ENCODE results near the gene PCDHGB1. TPM values are rescaled to one million over a fixed set of nuclear protein-coding genes. Genes with fewer than 3 reads are reported as not detected.
A peak's percentile ranks its signal among the peaks of the same experiment; 100 is the strongest.
"Not testable (repeated sequence)": the region's sequence is repeated elsewhere in the genome, so short reads cannot be mapped to it uniquely, and the experiment has no call there.

PCDHGB1 gene
- total RNA-seq, 2 donors from 2014 or later: not detected

- ATAC-seq; H3K27ac Mint-ChIP-seq; DNase-seq (ENCODE audit: low spot score in 2 of 2): not testable (repeated sequence)
- Mint-ChIP-seq H3K36me3 (peaks cover 54 to 79% of the 10 kb centered on the region in 2 donors), H3K9me3 (peaks cover 41 to 45% of the 10 kb centered on the region in 2 donors)
Measured at GRCh38 chr5:141340781-141341354, 9.0 kb upstream of the PCDHGB1 start.

GRCh38 chr5:141342773-141343172, 7.1 kb upstream of the PCDHGB1 start:
- no peak for DNase-seq (ENCODE audit: low spot score in 2 of 2)
- H3K9me3 Mint-ChIP-seq: peaks cover 42 to 46% of the 10 kb centered on the region in 2 donors
- no peak for ATAC-seq
- no peak overlapping the region for H3K27ac Mint-ChIP-seq
- H3K36me3 Mint-ChIP-seq: peaks cover 63 to 78% of the 10 kb centered on the region in 2 donors

DNA sequence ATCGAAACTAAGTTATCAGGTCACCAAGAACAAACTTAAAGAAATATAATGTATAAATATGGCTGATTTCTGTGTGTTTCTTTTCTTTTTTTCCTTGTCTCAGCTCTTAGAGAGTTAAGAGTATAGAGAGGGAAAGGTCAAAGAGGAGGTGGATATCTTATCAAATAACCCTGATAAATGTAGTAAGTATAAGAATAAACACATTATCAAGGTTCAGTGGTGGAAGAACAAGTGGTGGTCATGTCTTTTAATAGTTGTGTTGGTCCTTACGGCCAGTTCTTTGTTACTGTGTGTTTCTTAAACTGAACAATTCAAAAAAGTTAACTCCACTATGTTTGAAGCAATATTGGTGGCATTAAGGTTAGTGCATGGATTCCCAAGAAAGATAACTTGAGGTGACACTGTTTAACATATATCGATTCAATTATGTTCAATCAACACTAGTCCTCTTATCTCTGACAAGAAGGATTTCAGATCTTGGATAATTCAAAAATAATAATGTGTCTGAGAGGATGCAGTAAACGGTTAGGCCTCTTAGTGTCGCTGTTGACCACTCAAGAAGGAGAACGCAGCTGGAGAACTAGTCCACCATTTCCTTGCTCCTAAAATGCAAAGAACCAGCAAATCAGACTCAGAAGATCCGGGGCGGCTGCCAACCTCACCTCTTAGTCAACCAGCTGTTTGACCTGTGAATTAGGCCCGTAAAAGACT, 6.5 kb upstream of the PCDHGB1 start, which contains the start of gene PCDHGA3:
Gene PCDHGA3 (plus strand): TSS at position 588 of the 711 bp plus-strand sequence. CDS start 205 bp downstream, outside the sequence.
- ATAC-seq (no peak), DNase-seq (ENCODE audit: low spot score in 2 of 2) (peak in 1 of 2 donors; percentile 31)
- Mint-ChIP-seq H3K27ac (no peak within 1 kb of the TSS), H3K36me3 (peaks cover 58 to 72% of the 10 kb centered on the region in 2 donors), H3K9me3 (peaks cover 37 to 39% of the 10 kb centered on the region in 2 donors)

DNA sequence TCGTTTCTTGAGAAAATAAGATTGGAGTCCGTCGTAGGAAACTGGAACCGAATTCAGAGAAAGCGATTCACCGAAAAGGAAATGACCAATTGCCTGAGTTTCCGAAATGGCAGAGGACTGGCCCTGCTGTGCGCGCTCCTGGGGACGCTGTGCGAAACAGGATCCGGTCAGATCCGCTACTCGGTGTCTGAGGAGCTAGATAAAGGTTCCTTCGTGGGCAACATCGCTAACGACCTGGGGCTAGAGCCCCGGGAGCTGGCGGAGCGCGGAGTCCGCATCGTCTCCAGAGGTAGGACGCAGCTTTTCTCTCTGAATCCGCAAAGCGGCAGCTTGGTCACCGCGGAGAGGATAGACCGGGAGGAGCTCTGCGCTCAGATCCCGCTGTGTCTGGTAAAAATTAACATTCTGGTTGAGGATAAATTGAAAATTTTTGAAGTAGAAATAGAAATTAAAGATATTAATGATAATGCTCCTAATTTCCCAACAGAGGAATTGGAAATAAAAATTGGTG, 5.9 kb upstream of the PCDHGB1 start:
- ATAC-seq (no peak), DNase-seq (ENCODE audit: low spot score in 2 of 2) (no peak)
- H3K36me3 Mint-ChIP-seq: peaks cover 52 to 69% of the 10 kb centered on the region in 2 donors
- peaks cover 34 to 37% of the 10 kb centered on the region in 2 donors for H3K9me3 Mint-ChIP-seq
- no peak overlapping the region for H3K27ac Mint-ChIP-seq

- Mint-ChIP-seq H3K27ac (no peak overlapping the region), H3K9me3 (peaks cover 32 to 37% of the 10 kb centered on the region in 2 donors), H3K36me3 (peaks cover 47 to 66% of the 10 kb centered on the region in 2 donors)
- no peak for DNase-seq (ENCODE audit: low spot score in 2 of 2)
- ATAC-seq: no peak
Measured at GRCh38 chr5:141345327-141345726, 4.6 kb upstream of the PCDHGB1 start.

- H3K27ac Mint-ChIP-seq; ATAC-seq; DNase-seq (ENCODE audit: low spot score in 2 of 2): not testable (repeated sequence)
- Mint-ChIP-seq H3K36me3 (peaks cover 48 to 66% of the 10 kb centered on the region in 2 donors), H3K9me3 (peaks cover 30 to 35% of the 10 kb centered on the region in 2 donors)
Measured at GRCh38 chr5:141346017-141346416, 3.9 kb upstream of the PCDHGB1 start.

GRCh38 chr5:141351591-141351990, 1.7 kb downstream of the PCDHGB1 start:
- H3K36me3 Mint-ChIP-seq: peaks cover 28 to 61% of the 10 kb centered on the region in 2 donors
- H3K27ac Mint-ChIP-seq: no peak overlapping the region
- DNase-seq (ENCODE audit: low spot score in 2 of 2) (no peak), ATAC-seq (no peak)
- peaks cover 14 to 33% of the 10 kb centered on the region in 2 donors for H3K9me3 Mint-ChIP-seq

- peaks cover 13 to 31% of the 10 kb centered on the region in 2 donors for H3K9me3 Mint-ChIP-seq
- ATAC-seq (no peak), DNase-seq (ENCODE audit: low spot score in 2 of 2) (no peak)
- peaks cover 29 to 67% of the 10 kb centered on the region in 2 donors for H3K36me3 Mint-ChIP-seq
- H3K27ac Mint-ChIP-seq: no peak within 1 kb of the TSS
Measured at GRCh38 chr5:141354900-141355469, 5.1 kb downstream of the PCDHGB1 start, which contains the start of gene PCDHGA4. TSS of gene PCDHGA4 (plus strand) at chr5:141355021. CDS start at chr5:141355108, 87 bp downstream.

GRCh38 chr5:141355641-141356040, 5.7 kb downstream of the PCDHGB1 start:
- Mint-ChIP-seq H3K9me3 (peaks cover 10 to 29% of the 10 kb centered on the region in 2 donors), H3K36me3 (peaks cover 29 to 67% of the 10 kb centered on the region in 2 donors), H3K27ac (no peak overlapping the region)
- no peak for ATAC-seq
- no peak for DNase-seq (ENCODE audit: low spot score in 2 of 2)

DNA sequence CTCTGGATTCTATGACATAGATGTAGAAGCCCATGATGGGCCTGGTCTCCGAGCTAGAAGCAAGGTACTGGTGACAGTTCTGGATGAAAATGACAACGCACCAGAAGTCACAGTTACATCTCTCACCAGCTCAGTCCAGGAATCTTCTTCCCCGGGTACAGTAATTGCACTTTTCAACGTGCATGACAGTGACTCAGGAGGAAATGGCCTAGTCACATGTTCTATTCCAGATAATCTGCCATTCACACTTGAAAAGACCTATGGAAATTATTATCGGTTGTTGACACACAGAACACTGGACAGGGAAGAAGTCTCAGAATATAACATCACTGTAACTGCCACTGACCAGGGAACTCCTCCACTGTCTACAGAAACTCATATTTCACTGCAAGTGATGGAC, 6.2 kb downstream of the PCDHGB1 start:
- DNase-seq (ENCODE audit: low spot score in 2 of 2) (no peak), ATAC-seq (no peak)
- Mint-ChIP-seq H3K27ac (no peak overlapping the region), H3K9me3 (peaks cover 15 to 33% of the 10 kb centered on the region in 2 donors), H3K36me3 (peaks cover 30 to 67% of the 10 kb centered on the region in 2 donors)

DNA sequence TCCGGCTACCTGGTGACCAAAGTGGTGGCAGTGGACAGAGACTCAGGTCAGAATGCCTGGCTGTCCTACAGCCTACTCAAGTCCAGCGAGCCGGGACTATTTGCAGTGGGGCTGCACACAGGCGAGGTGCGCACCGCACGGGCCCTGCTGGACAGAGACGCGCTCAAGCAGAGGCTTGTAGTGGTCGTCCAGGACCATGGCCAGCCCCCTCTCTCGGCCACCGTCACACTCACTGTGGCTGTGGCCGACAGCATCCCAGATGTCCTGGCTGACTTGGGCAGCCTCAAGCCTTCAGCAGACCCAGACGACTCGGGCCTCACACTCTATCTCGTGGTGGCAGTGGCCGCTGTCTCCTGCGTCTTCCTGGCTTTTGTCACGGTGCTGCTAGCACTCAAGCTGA, 7.1 kb downstream of the PCDHGB1 start:
- Mint-ChIP-seq H3K36me3 (peaks cover 36 to 68% of the 10 kb centered on the region in 2 donors), H3K27ac (no peak overlapping the region), H3K9me3 (peaks cover 18 to 40% of the 10 kb centered on the region in 2 donors)
- ATAC-seq (no peak), DNase-seq (ENCODE audit: low spot score in 2 of 2) (no peak)

DNA sequence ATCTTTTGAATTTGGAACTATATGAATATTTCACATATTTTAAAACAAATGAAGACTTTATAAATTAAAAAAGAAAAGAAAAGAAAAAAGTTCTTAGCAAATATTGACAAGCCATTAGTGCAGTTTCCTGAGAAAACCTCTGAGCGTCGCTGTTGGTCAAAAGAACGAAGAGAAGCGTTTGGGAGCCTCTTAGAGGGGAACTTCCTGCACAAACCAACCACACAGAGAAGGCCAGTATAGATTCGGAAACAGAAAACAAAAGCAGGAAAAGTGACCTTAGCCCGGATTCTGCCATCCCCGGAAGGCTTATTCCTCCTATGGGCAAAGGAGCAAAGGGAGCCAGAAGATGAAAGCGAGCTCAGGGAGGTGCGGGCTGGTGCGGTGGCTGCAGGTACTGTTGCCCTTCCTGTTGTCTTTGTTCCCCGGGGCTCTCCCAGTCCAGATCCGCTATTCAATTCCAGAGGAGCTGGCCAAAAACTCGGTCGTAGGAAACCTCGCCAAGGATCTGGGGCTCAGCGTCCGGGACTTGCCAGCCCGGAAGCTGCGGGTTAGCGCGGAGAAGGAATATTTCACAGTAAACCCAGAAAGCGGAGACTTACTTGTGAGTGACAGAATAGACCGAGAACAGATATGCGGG, 10.0 kb downstream of the PCDHGB1 start, which contains the start of gene PCDHGB2:
Gene PCDHGB2 (plus strand): TSS at position 205 of the 637 bp plus-strand sequence. CDS start 142 bp downstream, at position 347.
- ATAC-seq (no peak), DNase-seq (ENCODE audit: low spot score in 2 of 2) (no peak)
- H3K36me3 Mint-ChIP-seq: peaks cover 49 to 77% of the 10 kb centered on the region in 2 donors
- peaks cover 36 to 51% of the 10 kb centered on the region in 2 donors for H3K9me3 Mint-ChIP-seq
- peak within 1 kb of the TSS in 1 of 2 donors; percentile 24 for H3K27ac Mint-ChIP-seq

- ATAC-seq: no peak
- peaks cover 42 to 57% of the 10 kb centered on the region in 2 donors for H3K9me3 Mint-ChIP-seq
- peaks cover 57 to 77% of the 10 kb centered on the region in 2 donors for H3K36me3 Mint-ChIP-seq
- DNase-seq (ENCODE audit: low spot score in 2 of 2): no peak
- peak overlapping the region in 1 of 2 donors; percentile 24 for H3K27ac Mint-ChIP-seq
Measured at GRCh38 chr5:141360685-141361084, 10.8 kb downstream of the PCDHGB1 start.

- H3K9me3 Mint-ChIP-seq: peaks cover 41 to 54% of the 10 kb centered on the region in 2 donors
- DNase-seq (ENCODE audit: low spot score in 2 of 2) (no peak), ATAC-seq (no peak)
- H3K27ac Mint-ChIP-seq: no peak overlapping the region
- peaks cover 52 to 68% of the 10 kb centered on the region in 2 donors for H3K36me3 Mint-ChIP-seq
Measured at GRCh38 chr5:141362719-141363118, 12.8 kb downstream of the PCDHGB1 start.

GRCh38 chr5:141363952-141364660, 14.2 kb downstream of the PCDHGB1 start, which contains the start of gene PCDHGA5:
TSS of gene PCDHGA5 (plus strand) at chr5:141364162. CDS start at chr5:141364331, 169 bp downstream.
- DNase-seq (ENCODE audit: low spot score in 2 of 2): no peak
- H3K27ac Mint-ChIP-seq: peak within 1 kb of the TSS in 1 of 2 donors; percentile 55
- H3K36me3 Mint-ChIP-seq: peaks cover 52 to 63% of the 10 kb centered on the region in 2 donors
- H3K9me3 Mint-ChIP-seq: peaks cover 41 to 51% of the 10 kb centered on the region in 2 donors
- no peak for ATAC-seq
